A549 (cell line): Measurements from ENCODE around the gene CA10.

Source experiments
- EP300 ChIP-seq, 2 experiments: fragments of >200 bp; sonication (Bioruptor Twin); formaldehyde crosslinking; IDR thresholded peaks; 2 replicates in 1 of 2; 3 replicates in 1 of 2; pipeline ENCODE4 v1.6.1; 2016 to 2017
- FOXS1 ChIP-seq: fragments of 250-450 bp; sonication (Bioruptor Pico); IDR thresholded peaks from 2 replicates; pipeline ENCODE4 v1.5.0; 2020; ENCODE audit warnings: mild to moderate bottlenecking, moderate library complexity
- HMGXB4 ChIP-seq: fragments of 250-450 bp; sonication (Bioruptor Pico); IDR thresholded peaks from 2 replicates; pipeline ENCODE4 v1.5.0; 2021; ENCODE audit warnings: mild to moderate bottlenecking, moderate library complexity, borderline replicate concordance
- JUN ChIP-seq, 2 experiments: fragments of >200 bp; sonication (Bioruptor Twin); formaldehyde crosslinking; IDR thresholded peaks; 2 replicates in 1 of 2; 3 replicates in 1 of 2; pipeline ENCODE4 v1.6.1; 2016 to 2017
- MAFK ChIP-seq: fragments of 450-650 bp; IDR thresholded peaks from 2 replicates; pipeline ENCODE4 v1.6.1; 2014; ENCODE audit not compliant: partially characterized antibody
- POLR2A ChIP-seq: IDR thresholded peaks from 2 replicates; pipeline ENCODE4 v1.6.1; 2012; ENCODE audit warnings: mild to moderate bottlenecking, low read length
- POLR2AphosphoS2 ChIP-seq: conservative IDR thresholded peaks from 2 replicates; pipeline ENCODE4 v1.6.1; 2012; ENCODE audit warnings: low read length, improper control_type of control experiment, inconsistent platforms
- TF ChIP-seq, protein P1 (sequence below): fragments of >200 bp; sonication (Bioruptor Twin); formaldehyde crosslinking; IDR thresholded peaks from 3 replicates; pipeline ENCODE4 v1.5.1; 2016
- TF ChIP-seq, protein P2 (sequence below): IDR thresholded peaks from 2 replicates; pipeline ENCODE4 v1.6.1; 2012

DNA sequence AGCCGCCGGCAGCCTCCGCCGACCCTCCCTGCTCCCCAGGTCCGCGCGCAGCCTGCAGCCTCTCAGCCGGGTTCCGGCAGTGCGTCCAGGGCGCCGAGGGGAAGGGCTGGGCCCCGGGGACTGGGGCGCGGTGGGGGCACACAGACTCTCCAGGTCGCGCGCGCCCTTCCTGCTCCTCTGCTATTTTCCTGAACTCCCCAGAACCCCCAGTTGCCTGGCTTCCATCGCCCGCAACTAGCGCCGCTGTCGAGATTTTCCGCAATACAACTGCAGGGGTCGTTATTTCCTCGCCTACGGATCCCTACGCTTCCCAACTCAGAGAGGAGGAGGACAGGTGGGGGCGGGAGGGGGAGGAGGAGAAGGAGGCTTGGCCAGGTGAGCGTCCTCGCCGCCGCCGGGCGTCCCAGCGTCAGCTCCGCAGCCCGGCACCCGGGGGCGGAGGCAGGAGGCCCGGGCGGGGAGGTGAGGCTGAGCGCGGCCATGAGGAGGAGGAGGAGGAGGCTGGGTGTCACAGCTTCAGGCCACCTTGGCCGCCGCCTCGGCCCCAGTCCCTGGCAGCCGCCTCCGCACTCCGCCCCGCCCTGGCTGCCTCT lies at the start of gene CA10:
- TF ChIP-seq, protein P1, sequence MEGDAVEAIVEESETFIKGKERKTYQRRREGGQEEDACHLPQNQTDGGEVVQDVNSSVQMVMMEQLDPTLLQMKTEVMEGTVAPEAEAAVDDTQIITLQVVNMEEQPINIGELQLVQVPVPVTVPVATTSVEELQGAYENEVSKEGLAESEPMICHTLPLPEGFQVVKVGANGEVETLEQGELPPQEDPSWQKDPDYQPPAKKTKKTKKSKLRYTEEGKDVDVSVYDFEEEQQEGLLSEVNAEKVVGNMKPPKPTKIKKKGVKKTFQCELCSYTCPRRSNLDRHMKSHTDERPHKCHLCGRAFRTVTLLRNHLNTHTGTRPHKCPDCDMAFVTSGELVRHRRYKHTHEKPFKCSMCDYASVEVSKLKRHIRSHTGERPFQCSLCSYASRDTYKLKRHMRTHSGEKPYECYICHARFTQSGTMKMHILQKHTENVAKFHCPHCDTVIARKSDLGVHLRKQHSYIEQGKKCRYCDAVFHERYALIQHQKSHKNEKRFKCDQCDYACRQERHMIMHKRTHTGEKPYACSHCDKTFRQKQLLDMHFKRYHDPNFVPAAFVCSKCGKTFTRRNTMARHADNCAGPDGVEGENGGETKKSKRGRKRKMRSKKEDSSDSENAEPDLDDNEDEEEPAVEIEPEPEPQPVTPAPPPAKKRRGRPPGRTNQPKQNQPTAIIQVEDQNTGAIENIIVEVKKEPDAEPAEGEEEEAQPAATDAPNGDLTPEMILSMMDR: no peak
- TF ChIP-seq FOXS1 (CRISPR knock-in tag) (no peak), POLR2A (no peak), JUN (IDR thresholded peaks at IDR 0.05) (no peak), POLR2AphosphoS2 (no peak), MAFK (no peak), EP300 (IDR thresholded peaks at IDR 0.05) (no peak), HMGXB4 (CRISPR knock-in tag) (no peak)
- TF ChIP-seq, protein P2, sequence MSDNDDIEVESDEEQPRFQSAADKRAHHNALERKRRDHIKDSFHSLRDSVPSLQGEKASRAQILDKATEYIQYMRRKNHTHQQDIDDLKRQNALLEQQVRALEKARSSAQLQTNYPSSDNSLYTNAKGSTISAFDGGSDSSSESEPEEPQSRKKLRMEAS: no peak
